ENCODE results near the gene SKI.
"Not testable (repeated sequence)": the region's sequence is repeated elsewhere in the genome, so short reads cannot be mapped to it uniquely, and the experiment has no call there.

The SKI gene

DNA sequence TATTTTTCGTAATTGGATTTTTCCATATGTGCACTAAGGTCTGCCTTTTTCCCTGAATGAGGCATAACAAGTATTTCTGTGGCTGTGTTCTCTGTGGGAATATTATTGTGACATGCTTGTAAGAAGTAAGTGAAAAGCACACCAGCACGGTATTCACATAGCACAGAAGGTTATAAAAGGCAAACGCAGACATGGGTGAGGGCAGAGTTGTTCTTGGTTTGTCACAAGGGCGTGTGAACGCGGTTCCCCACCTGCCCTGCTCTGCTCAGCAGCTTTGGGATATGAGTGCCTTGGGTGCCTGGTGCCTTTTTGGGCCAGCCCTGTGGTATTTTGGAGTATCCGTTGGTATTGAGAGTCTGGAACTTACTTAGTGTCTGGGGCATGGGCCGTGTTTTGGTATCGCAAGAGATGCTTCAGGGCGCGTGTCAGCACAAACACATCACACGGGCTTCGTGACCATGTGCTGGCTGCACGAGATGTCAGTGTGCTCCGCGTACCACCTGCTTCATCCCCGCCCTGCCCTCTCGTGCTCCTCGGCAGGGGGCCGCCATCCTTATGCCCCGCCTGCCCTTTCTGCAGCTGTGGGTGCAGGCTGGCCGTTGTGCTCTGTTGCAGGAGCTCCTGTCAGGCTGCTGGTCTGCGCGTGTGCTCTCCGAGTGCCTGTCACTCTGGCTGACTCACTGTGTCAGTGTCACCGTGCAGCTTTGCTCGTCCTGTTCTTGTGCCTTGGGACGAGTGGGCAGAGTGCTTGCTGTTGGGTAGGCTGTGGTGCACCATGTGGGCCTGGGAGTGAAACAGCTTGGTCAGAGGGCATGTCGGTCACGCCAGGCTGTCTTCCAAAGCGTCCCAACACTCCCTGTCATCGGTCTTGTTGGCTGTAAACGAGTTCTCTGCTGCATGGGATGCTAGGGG lies 15.0 kb downstream of the SKI start:
- DNase-seq (ENCODE audit: low read depth, low spot score): no peak

DNA sequence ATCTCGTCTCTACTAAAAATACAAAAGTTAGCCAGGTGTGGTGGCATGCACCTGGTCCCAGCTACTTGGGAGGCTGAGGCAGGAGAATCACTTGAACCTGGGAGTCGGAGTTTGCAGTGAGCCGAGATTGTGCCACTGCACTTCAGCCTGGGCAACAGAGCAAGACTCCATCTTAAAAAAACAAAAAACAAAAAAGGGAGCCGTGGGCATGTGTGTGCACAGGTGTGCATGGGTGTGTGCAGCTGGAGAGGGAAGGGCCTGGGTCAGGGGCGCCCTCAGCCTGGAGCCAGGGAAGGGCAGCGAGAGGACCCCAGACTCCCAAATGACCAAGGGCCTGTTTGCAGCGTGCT lies 18.9 kb downstream of the SKI start:
- not testable (repeated sequence) for DNase-seq (ENCODE audit: low read depth, low spot score)

DNA sequence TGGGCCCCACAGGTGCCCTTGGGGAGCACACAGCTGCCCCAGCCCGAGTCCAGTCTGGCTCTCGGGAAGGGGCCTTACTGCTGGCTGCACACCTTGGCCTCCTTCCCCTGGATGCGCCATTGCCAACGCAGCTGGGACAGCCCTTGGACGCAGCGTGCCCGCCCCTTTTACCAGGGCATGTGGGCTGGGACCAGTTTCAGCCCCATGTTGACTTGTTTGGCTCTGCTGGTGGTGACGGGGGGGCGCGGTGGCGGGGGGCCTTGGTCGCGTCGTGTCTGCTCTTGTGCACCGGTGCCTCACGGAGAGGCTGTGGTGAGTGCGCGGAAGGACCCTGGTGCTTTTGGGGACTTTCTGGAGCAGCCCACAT lies 19.6 kb downstream of the SKI start:
- no peak for DNase-seq (ENCODE audit: low read depth, low spot score)

DNA sequence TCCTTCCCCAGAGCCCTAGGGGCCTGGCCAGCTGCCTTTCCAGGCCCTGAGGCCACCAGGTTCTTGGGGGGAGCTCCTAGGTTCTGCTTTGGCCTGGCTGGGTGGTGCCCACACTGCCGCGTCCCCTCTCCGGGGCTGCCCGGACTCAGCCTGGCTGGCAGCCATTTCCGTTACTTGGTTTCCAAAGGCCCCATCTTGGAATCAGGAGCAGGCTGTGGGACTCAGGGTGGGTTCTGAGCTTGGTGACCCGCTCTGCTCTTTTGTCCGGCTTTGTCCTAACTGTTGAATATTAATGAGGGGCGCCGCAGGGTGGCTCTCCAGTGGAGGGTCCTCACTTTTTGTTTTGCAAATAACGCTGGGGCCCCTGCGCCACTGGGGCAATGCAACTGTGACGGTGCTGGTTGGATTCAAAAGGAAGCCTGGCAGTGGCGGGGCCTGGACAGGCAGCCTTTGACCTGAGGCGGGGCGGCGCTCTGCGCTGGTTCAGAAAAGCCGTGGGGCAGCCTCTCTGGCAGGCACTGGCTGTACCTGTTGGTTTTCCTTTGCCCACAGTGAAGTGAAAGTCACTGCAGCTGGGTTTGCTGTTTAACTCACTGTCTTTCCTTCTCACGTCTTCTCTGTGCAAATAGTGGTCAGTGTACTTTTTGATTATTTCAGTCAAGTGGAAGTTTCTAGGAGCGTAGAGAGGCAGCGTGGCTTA lies 20.2 kb downstream of the SKI start:
- DNase-seq (ENCODE audit: low read depth, low spot score): peak; percentile 96

DNA sequence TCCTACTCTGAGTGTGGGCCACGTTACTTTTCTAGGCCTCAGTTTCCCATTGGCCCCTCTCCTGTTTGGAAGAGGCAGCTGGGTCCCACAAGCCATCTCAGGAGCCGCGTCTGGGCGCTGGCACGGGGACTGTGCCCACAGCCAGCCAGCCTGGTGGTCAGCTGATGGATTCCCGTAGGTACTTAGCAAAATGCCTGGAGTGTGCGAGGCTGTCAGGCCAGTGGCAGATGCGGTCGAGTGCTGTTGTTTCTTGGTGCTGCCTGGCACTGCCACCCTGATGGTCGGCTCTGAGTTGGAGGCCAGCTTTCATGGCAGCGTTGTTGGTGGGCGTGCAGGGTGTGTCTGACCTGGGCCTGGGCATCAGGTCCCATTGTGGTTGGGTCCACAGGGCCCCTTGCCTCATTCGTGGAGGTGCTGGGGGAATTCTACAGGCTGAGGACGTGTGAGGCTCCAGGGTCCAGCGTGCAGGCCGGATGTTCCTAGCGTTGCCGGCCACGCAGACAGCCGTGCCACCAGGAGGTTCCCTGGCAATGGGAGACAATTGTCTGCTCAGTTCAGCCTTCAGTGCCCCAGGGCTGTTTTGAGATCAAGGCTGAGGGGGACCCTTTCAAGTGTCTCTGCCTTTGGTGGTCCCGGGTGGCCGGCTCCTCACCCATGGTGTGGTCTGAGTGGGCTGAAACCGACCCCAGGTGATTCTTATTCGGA lies 20.9 kb downstream of the SKI start:
- no peak for DNase-seq (ENCODE audit: low read depth, low spot score)

DNA sequence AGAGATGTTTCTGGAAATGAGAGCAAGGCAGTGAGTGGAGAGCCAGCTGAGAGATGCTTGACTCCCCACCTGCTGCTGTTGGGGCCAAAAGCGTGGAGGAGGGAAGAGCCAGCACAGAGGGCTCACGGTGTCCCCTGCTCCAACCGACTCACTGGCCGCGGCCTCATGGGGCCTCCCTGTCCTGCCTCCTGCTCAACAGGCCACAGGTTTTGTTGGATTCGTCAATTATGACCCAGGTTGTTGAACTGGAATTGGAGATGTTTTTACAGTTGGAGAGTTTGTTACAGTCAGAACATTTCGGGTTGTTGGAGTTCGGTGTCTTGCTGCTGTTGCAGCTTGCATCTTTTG lies 21.4 kb downstream of the SKI start:
- DNase-seq (ENCODE audit: low read depth, low spot score): no peak

DNA sequence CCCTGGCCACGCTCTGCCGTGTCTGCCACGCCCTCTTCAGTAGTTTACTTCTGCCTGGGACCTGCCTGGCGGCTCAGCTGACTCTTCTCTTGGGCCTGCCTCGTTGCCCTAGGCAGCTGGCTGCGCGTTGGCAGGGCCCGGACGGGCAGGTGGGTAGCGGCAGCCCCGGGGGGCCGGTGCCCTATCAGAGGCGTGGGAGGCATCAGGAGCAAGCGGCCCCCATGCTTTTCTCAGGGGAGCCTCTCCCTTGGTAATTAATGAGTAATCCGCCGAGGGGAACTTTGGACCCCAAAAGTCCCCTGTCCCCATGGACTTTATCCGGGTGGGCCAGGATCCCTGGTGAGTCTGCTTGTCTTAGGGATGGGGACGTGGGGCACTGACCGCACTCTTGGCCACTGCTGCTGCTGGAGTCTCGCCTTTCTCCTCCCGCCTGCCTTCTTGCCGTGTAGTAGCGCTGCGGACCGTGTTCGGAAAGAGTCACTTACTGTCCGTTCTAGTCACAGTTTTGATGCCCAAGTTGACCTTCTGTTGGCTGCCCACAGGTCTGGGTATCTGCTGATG lies 22.7 kb downstream of the SKI start:
- no peak for DNase-seq (ENCODE audit: low read depth, low spot score)

DNA sequence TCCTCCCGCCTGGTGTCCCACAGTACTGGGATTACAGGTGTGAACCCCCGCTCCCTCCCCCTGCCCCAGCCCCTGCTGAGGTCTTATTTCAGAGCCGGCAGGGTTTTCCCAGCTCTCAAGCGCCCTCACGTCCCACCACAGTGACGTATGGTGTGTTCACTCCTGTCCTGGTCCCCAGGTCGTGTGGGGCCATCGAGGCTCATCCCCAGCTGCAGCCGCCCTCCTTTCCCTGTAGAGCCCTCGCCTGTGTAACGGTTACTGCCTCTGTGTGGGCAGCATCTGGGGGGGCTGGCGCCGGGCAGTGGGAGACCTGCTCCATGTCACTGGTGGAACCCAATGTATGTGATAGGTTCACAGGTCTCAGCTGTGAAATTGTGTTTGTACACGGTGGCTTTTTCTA lies 23.2 kb downstream of the SKI start:
- DNase-seq (ENCODE audit: low read depth, low spot score): no peak

DNA sequence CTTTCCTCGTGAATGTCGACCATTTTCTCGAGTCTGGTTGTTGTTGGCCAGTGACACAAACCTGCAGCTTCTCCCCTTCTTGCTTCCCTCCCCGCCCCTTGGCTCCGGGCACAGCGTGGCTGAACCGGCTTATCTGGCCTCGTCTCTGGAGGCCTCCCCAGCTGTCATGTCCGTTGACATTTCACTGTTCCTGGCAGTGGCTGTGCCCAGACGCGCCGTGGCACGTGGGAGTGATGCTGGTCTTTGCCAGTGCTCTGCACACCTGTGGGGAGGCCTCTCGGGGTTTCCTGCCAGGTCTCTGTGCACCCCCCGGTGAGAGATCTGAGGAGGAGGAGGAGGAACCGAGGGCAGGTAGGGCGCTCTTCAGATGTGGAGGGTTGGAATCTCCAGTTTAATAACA lies 23.7 kb downstream of the SKI start:
- no peak for DNase-seq (ENCODE audit: low read depth, low spot score)

DNA sequence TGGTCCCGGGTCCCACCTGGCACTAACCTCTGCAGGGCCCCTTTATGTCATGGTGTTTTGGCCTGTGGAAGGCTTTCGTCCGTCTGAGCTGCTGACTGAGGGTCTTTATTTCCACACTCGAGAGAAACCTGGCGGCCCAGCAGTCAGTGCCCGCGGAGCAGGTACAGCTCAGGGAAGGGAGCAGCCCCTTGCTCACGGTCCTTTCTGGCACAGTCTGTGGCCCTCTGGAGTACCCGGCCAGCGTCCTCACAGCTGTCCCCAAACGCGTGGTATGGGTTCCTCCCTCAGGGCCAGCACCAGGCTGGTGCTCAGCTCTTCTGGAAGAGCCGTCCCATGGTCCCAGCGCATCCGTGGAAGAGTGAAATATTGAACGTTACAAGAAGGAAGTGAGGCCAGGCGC lies 24.3 kb downstream of the SKI start:
- DNase-seq (ENCODE audit: low read depth, low spot score): no peak

DNA sequence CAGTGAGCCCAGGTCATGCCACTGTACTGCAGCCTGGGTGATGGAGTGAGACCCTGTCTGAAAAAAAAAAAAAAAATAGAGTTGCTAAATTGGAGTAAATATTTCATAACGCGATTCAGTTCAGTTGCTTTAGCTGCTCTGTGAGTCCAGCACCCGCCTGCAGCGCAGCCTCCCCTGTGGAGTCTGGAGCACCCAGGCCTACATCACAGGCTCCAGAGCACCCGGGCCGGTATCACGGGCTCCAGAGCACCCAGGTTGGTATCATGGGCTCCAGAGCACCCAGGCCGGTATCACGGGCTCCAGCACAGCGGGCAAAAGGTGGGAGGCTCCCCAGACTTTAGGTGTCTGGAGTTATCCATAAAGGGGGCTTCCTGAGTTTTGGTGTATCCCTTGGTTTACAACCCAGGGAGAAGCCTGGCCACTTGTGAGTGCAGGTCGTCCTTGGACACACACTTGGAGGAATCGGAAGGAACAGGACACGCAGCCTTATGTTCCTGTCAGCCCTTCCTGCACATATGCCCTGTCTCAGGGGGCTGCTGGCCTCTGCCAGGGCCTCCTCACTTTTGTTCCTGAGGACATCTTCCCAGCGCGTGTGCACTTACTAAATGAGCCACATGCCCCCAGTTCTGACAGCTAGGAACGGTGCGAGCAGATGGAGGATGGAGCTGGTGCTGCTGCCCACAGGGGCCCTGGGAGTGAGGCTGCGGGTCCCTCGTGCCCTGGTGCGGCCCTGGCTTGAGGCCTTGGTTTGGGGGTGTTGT lies 25.1 kb downstream of the SKI start:
- DNase-seq (ENCODE audit: low read depth, low spot score): no peak

DNA sequence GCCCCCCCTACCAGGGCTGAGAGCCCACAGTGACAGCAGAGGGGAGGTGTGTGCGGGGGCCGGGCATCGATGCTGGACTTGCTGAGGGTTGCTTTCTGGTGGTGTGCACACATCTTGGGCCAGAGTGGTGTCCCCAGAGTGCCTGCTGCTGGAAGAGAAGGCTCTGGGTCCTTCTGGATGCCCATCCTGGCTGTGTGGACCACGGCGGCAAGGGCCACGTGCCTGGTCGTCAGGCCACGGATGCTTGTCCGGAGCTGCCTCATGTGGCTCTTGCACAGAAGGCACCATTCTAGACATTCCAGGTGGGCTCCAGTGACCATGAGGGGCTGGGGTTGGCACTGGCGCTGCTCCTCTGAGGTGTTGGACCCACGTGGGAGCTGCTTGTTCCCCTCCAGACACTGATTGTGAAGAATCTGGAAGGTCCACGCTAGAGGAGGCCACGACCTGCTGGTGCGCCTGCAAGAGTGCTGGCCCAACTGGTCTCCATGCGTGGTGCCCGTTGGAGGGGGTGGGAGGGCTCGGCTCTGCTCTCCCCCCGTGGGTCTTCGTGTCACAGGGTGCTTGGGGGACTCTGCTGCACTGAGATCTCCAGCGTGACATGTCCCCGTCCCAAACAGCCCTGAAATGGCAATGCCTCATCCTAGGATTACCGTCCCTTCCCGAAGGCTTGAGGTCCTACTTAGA lies 25.8 kb downstream of the SKI start:
- DNase-seq (ENCODE audit: low read depth, low spot score): no peak

DNA sequence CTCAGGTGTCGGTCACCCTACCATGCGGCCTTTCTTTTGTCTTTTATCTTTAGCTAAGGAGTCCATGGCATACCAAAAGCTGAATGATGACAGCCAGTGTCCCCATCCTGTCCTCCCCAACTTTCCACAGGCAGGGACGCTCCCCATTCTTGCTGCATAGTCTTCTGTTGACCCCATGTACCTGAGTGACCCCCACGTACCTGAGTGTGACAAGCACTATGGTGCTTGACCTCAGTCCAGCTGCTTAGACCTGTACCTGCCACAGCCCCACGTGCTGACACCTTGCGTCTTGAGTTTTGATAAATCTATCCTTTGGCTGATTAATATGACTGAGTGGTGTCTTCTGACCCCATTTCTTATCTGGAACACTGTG lies 26.9 kb downstream of the SKI start:
- no peak for DNase-seq (ENCODE audit: low read depth, low spot score)

DNA sequence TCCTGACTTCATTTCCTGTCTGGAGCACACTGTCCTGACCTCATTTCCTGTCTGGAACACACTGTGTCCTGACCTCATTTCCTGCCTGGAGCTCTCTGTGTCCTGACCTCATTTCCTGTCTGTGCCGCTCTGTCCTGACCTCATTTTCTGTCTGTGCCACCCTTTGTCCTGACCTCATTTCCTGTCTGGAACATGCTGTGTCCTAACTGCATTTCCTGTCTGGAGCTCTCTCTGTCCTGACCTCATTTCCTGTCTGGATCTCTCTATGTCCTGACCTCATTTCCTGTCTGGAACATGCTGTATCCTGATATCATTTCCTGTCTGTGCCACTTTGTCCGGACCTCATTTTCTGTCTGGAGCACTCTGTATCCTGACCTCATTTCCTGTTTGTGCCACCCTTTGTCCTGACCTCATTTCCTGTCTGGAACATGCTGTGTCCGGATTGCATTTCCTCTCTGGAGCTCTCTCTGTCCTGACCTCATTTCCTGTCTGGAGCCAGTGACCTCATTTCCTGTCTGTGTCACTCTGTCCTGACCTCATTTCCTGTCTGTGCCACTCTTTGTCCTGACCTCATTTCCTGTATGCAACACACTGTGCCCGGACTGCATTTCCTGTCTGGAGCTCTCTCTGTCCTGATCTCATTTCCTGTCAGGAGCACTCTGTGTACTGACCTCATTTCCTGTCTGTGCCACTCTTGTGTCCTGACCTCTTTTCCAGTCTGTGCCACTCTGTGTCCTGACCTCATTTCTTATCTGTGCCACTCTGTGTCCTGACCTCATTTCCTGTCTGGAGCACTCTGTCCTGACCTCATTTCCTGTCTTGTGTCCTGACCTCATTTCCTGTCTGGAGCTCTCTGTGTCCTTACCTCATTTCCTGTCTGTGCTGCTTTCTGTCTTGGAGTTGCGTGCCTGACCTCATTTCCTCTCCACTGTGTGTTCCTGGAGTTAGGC lies 27.6 kb downstream of the SKI start:
- DNase-seq (ENCODE audit: low read depth, low spot score): peak; percentile 58

DNA sequence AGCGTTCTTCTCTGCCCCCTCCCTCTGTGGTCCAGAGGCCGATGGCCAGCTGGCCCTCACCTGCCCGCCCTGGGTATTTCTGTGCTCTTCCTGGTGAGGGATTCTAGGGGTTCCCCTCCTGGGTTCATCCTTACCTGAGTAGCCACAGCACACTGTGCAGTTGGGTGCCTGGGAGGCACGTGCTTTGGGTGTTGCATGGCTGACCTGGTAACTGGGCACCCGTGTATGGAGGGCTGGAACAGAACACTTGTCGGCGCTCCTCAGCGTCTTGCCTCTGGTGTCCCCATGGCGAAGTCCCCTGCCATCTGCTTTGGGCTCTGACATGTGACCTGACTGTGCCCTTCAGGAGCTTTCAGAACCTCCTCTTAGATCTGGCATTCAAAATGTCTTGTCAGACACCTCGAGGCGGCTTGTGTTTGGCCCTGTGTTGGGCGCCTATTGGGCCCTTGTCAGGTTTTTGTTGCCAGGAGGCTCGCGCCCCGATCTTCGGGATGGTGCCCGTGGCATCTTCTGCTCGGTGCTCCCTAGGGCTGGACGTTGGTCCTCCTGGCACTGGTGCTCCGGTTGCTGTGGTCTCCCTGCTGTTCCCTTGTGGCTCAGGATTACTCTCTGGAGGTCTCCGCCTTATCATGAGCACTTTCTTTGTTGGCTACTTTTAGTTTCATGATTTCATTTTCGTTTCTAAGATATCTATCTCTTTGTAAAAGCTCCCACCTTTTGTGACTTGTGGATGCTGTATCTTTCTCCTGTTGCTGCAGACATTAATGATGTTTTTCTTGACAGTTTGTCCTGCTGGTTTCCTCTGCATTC lies 28.5 kb downstream of the SKI start:
- DNase-seq (ENCODE audit: low read depth, low spot score): no peak

DNA sequence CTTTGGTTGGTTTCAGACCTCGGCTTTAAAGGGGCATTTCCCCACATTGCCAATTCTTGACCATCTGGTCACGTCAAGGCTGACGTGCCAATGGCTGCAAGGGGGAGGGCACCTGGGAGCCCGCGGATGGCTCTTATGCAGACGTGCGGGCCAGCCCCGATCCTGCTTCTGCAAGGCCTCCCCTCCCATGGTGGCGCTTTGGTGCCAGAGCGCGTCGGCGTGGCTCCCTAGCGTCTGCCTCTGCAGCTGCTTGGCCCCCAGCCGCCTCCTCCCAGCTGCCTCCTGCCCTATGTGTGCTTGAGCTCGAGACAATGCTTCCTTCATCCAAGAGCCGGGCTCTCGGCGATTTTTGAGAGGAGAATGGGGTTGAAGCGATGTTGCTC lies 29.1 kb downstream of the SKI start:
- no peak for DNase-seq (ENCODE audit: low read depth, low spot score)

DNA sequence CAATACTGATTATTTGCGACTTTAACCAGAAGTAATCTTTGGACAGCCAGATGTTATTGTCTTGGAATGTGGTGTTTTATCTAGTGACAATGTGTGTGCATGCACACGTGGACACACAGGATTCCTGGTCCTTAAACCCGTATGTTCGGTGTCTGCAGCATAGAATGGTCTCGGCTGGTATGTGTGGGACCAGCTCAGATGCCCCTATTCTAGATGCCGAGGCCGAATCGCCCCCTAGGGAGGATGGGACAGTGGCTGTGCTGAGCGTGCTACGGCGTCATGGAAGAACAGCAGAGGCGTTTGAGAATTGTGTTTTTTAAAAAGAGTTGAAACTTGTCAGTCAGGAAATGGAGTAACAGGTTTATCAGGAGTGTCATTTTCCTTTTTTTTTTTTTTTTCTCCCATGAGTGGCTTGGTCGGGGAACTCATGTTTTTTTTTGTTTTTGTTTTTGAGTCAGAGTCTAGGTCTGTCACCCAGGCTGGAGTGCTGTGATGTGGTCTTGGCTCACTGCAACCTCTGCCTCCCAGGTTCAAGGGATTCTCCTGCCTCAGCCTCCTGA lies 30.1 kb downstream of the SKI start:
- no peak for DNase-seq (ENCODE audit: low read depth, low spot score)

DNA sequence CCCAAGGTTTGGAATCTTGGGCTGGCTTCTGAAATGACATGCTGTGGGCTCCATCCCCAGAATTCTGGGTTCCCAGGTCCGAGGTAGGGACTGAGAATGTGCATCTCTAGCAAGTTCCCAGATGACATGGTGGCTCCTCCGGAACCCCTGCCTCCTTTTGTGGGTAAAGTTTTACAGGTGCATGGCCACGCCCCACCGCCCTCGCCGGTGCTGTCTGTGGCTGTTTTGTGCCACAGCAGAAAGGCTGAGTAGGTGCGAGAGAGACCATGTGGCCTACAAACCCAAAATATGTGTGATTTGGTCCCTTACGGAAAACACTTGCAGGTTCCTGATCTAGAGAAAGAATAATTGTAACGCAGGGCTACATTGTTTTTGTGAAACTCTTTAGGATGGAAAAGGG lies 30.9 kb downstream of the SKI start:
- no peak for DNase-seq (ENCODE audit: low read depth, low spot score)

Data from ELF-1 (cell line).